NCI-H1417 (cell line): ENCODE data around the gene PLS3.

Experiments
- DNase-seq, 3 experiments: peaks; one replicate each; lab custom pipeline; 2025; lab: John Stamatoyannopoulos, UW

PLS3 gene

GRCh38 chrX:115571712-115572111 lies 10.7 kb downstream of the PLS3 start:
- DNase-seq = no peak

DNA sequence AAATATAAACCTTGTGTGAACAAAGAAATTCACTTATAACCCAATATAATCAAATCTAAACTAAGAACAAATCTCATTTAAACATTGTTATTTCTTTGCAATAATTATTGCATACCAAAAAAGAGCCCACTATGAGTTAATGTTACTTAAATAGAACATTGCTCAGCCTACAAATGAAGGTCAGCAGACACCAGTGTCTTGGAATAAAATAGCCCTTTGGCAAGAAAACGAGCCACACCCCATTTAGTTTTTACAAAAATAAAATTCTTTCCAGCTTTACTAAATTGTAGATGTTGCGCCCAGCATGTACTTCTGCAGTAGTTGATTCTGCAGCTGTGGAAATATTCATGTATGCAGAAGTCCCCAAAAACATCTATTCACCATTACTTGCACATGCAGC lies 12.2 kb downstream of the PLS3 start:
- DNase-seq = no peak

DNA sequence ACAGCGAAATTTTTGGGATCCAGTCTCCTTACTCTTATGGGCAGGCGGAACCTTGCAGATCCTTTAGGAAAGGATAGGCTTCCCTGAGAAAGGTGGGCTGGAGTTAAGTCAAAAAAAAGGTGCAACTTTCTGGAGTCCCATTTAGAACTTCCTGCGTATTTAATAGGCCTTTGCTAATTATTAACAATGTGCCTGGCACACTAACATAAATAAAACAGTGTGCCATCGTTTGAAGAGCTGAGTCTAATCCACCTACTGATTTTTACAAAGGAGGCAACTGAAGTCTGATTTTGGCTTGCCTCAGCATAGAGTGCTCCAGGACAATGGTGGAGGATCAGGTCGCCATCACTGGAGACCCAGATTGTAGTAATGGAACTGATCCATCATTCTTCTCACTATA lies 15.7 kb downstream of the PLS3 start:
- DNase-seq = no peak

DNA sequence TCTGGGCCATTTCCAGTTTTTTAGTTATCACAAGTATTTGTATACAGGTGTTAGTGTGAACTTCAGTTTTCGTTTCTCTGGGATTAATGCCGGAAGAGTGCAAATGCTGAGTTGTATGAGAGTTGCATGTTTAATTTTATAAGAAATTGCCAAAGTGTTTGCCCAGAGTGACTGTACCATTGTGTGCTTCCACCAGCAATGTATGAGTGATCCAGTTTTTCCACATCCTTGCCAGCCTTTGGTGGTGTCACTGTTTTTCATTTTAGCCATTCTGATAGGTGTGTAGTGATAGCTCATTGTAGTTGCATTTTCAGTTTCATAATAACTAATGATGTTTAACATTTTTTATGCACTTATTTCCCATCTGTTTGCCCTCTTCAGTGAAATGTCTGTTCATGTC lies 18.4 kb downstream of the PLS3 start:
- DNase-seq = no peak

GRCh38 chrX:115579786-115580294 lies 18.9 kb downstream of the PLS3 start:
- DNase-seq = no peak

DNA sequence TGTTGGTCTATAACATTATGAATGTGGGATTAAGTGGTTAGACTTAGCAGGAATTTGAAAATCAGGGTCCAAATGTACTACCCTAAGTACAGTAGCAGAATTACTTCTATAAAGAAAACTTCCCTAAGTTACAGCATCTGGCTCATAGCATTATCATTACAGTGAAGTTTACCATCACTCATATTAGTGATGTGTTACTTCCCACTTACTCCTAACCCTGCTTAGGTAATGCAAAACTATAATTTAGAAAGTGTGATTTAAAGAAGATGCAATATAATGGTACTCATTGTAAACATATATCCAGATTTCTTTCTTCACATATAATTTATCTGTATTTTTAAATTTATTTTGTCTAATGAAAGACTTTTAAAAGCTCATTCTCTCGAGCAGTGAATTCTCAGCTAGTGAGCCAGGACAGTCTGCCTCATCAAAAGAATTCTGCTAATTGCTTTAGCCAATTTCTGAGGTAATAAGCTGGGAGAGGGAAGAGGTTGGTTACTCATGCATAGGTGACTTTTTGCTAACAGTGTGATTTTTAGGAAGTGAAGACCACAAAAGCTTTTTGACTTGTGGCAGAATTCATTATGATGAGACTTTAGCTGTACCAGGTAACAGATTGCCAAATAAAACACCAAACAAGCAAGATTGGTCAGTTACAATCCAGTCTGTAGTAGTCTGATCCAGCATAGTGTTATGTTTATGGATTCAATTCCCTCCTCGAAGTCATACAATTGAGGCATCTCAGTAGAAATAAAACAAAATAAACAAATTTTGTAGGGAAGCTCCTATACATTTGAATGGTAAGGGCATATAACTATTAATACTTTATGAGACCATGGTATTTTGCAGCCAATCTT lies 21.0 kb downstream of the PLS3 start:
- no peak for DNase-seq

- DNase-seq = no peak
These were observed 21.9 kb downstream of the PLS3 start for GRCh38 chrX:115582616-115583495.

DNA sequence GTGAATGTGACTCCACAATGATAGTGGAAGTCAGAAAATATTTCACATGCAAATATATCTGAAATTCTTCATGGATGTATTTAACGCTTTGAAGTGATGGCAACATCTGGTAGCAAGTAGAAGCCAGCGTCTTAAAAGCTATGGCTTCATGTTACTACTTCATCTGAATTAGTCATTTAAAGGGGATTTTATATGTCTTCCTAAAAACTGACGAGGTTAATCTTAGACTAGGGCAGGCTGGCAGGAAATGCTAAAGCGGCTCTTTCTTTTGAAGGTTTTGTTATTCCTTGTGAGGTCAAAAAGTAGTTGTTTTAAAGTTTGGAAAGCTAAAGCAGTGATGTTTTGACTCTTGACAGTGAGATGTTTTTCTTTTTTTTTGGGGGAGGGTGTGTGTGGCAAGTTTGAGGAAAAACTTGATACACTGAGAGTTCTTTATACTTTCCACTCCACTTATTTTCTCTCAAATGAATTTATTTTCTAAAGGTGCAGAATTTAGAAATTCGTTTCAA lies 22.6 kb downstream of the PLS3 start:
- no peak for DNase-seq

GRCh38 chrX:115584696-115585095 lies 23.7 kb downstream of the PLS3 start:
- no peak for DNase-seq

DNA sequence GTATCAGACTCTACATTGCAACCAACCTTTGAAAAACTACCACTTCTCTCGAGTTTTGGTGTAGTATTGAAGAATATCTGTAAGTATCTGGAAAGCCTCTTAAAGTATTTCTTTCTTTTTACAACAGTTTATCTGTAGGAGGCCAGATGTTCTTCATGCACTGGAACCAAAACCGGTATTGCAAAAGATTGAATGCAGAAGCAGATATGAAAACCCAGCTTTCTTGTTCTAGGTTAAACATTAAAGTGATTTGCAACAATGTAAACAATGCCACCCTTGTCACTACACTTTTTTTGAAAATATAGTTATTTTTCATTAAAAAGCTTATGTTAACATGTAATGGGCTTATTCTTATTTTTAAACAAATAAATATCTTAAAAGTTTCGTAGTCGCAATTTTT lies 27.2 kb downstream of the PLS3 start:
- no peak for DNase-seq

DNA sequence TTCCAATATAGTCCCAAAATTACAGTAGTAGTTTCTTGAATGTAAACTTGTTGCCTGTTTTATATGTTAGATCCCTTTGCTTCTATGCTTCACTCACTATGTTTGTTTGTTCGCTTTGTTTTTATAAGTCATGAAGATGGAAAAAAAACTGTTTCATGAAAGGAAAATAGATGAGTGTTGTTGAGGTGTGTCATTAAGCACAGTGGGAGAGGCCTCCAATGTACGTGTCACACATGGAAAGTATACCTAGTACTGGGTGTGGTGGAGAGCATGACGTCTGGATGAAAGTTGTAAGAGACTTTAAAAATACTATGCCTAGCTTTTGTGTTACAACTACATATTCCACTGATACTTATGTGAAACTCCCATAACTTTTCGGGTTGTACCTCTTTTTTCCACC lies 28.4 kb downstream of the PLS3 start:
- DNase-seq = no peak

DNA sequence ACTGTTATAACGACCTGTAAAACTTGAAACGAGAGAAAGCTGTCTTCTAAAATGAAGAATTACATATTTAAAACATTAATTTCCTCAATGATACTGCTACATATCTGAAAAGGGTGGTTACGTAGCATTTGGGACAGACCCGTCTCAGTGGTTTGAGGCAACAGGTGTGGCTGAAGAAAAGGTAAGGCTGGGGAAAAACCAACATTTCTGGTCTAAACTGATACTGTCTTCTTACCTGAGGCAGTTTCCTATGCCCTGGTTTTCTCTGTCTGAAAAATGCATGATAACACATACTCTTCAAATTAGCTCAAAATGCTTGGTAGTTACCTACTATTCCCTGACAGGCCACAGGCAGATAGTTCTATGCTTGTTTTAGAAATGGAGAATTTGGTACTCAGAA lies 30.4 kb downstream of the PLS3 start:
- DNase-seq = no peak

GRCh38 chrX:115591856-115592842 lies 31.2 kb downstream of the PLS3 start:
- no peak for DNase-seq

GRCh38 chrX:115592997-115593734 lies 32.2 kb downstream of the PLS3 start:
- no peak for DNase-seq

DNA sequence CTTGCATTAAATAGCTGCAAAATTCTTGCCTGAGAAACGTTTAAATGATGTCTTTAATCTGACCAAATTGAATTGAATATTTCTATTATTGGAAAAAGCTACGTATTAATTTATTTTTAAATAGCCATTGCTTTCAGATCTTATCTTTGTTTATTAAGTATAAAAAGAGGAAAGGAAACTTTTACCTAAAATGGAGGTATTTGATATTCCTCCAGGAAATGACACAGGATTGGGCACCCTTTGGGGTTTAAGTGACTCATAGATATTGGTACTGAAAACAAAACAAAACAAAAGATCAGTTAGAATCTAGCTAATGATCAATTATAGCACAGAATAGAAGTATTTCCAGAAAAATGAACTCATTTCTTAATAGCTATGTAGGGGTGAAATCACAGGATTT lies 34.1 kb downstream of the PLS3 start:
- no peak for DNase-seq

DNA sequence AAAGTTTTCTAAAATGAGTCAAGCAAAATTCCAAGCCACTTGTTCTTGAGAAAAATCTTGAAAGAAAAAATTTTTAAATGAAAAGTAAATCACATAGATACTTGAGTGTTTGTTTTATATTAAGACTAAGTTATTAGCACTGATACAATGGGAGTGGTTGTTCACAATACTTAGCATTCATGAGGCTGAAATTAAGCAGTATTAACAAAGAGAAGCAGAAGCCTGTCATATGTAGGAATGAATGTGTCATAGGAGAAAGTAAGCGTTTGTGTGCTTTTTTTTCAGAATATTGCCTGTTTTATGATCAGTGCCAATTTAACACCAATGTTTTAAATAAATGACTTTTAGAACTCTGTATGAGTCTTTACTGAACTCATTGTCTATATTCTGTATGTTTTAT lies 37.6 kb downstream of the PLS3 start:
- DNase-seq = no peak

GRCh38 chrX:115602308-115602707 lies 41.3 kb downstream of the PLS3 start:
- no peak for DNase-seq

DNA sequence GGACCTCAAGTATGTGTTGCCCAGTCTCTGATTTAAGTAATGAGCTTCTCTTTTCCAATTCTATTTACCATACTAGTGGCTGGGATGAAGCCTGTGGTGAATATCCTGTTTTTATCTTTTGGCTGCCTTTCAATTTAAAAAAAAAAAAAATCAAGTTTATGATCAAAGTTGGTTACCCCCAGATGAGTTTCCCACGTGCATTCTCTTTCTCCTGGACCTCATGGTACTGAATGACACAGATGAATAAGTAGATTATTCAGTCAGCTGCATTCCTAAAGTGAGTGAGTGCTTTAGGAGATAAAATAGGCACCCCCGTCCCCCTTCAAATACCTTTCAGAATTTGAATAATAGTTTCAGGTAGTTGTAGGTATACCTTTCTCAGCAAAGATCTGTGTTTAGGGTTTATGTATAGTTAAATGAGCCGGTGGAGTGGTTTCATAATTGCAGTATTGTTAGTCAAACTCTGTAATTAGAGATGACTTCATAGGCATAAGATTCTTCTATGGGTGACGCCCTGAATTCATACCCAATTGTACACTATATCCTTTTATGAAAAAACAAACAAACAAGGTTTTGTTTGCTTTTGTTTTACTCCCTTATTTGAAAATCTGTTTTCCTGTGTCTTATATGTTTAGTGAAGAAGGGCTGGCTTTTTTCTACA lies 41.9 kb downstream of the PLS3 start:
- DNase-seq = peak in 1 of 3 experiments; percentile 17

DNA sequence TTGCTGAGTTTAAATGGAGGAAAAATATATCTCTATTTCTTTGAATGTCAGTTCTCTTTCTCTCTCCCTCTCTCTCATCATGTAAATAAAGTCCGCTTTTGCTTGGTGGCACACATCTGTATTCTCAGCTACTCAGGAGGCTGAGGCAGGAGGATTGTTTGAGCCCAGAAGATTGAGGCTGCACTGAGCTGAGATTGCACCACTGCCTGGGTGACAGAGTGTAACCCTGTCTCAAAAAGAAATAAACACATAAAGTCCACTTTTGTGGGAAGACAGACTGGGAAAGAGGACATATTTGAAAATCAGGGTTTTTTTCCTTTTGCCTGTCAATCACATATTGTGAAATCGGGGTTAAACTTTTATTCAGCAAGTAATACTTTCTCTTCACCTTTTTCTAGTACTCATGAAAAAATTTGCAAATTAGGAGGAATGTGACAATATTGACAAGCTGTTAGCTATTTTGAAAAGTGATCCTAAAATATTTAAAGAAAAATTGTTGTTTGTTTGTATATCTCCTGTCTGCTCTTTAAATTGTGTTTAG lies 42.6 kb downstream of the PLS3 start:
- DNase-seq = no peak

DNA sequence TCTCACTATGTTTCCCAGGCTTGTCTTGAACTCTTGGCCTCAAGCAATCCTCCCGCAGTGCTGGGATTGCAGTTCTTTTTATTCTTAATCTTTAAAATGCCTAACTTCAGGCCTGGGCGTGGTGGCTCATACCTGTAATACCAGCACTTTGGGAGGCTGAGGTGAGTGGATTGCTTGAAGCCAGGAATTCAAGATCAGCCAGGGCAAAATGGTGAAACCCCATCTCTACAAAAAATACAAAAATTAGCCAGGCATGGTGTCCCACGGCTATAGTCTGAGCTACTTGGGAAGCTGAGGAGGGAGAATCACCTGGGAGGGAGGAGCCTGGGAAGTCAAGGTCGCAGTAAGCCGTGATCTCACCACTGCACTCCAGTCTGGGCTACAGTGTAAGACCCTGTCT lies 45.9 kb downstream of the PLS3 start:
- DNase-seq = no peak
